Activated CD4-positive, CD25-positive, alpha-beta regulatory T cell treated with anti-CD3 and anti-CD28 coated beads, Interleukin-2, amount 50 U/mL, for 16 hours (primary cell): ENCODE results near the gene AKR1D1.
"Not testable (repeated sequence)": the region's sequence is repeated elsewhere in the genome, so short reads cannot be mapped to it uniquely, and the experiment has no call there.

Source experiments
- DNase-seq: peaks from one replicate; pipeline ENCODE4 v3.0.0-alpha.2; 2020; ENCODE audit warnings: low read depth, low spot score

The AKR1D1 gene

GRCh38 chr7:138122162-138122561, 45.9 kb downstream of the AKR1D1 start:
- DNase-seq, result no peak

DNA sequence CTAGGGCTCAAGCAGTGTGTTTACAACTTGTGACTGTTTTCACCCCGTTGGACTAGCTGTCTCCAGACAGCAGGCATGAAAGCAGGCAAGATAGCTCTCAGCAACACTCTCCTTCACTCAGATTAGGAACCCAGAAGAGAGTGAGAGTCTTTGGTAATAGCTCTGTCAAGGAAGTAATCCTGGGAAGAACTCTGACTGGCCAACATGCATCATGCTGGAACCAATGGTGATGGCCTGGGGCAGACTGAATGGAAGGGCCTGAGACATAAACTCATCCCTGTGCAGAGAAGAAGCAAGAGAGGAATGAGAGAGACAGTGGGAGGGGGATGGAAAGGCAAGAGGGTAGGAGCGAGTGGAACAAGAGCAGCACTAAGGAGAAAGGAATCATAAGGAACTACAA, 48.9 kb downstream of the AKR1D1 start:
- no peak for DNase-seq

- DNase-seq, result no peak
Measured at GRCh38 chr7:138125598-138126111, 49.4 kb downstream of the AKR1D1 start.

DNA sequence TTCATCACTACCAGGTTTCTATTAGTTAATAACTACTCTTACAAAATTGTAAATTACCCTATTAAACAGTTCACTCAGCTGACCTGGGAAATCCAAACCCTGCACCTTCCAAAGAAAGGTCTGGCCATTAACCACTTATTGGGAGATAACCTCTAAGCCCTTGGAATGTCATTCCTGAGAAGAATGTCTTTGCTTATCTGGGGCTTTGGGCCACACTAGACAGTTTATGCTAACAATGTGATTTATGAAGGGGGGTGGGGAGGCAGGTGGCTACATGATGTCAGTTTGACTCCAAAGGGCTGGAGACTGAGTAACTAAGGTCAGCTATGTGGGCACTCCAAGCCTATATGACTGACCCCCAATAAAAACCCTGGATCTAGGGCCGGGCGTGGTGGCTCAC, 50.7 kb downstream of the AKR1D1 start:
- no peak for DNase-seq

DNA sequence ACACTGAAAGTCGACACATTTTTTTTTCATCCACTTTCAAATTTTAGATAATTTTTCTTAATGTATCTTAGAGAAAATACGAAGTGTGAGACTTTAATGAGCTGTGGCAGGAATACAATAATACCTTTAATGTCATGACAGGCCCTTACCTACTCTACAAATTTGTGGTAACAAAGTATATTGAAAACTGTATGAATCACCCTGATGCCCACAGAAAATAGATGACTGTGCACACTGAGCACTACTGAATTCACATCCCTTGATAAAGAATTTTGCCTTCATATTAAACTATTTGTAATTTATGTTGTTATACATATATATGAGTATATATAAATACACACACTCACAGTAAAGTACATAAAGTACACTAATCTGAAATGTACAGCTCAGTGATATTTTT, 51.7 kb downstream of the AKR1D1 start:
- no peak for DNase-seq

DNA sequence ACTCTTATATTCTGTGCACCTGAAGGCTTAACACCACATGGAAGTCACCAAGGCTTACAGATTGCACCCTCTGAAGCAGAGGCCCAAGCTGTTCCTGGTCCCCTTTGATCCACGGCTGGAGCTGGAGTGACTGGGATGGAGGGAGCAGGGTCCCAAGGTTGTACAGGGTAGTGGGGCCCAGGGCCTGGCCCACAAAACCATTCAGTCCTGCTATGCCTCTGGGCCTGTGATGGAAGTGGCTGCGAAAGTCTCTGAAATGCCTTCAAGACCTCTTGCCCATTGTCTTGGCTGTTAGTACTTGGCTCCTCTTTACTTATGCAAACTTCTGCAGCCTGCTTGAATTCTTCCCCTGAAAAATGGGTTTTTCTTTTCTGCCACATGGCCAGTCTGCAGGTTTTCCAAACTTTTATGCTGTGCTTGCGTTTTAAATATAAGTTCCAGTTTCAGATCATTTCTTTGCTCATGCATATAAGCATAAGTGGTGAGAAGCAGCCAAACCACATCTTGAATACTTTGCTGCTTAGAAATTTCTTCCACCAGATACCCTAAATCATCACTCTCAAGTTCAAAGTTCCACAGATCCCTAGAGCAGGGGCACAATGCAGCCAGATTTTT, 53.4 kb downstream of the AKR1D1 start:
- no peak for DNase-seq

GRCh38 chr7:138137423-138138171, 61.3 kb downstream of the AKR1D1 start:
- no peak for DNase-seq

DNA sequence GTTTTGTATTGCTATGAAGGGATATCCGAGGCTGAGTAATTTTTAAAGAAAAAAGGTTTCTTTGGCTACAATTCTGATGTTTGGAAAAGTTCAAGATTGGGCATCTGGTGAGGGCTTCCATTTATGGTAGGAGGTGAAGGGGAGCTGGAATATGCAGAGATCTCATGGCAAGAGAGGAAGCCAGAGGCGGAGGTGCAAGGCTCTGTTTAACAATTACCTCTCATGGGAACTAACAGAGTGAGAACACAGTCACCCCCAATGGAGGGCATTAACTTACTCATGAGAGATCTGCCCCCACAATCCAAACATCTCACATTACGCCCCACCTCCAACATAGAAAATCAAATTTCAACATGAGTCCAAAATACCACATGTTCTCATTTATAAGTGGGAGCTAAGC, 62.0 kb downstream of the AKR1D1 start:
- DNase-seq, result no peak

DNA sequence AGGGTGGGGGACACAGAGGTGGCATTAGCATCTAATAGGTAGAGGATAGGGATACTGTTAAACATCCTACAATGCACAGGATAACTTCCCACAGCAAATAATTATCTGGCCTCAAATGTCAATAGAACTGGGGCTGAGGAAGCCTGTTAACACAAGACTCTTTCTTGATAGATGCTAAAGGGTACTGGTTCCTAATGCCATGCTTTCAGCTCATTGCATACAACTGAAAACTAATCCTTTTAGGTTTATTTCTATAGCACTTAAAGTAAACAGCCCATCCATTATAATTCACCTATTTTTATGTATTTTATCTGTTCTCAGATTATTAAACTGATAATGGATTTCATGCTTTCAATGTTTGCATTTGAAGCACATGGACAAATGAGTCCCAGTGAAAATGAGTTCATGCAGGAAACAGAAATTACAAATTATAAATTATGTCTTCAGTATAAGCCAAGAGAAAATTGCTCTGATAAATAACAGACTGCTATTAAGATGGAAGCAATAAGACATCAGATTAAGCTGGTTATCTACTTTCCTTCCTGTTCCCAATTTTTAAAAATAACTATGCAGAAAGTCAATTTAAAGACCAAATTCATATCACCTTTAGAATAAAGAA, 66.4 kb downstream of the AKR1D1 start:
- no peak for DNase-seq

DNA sequence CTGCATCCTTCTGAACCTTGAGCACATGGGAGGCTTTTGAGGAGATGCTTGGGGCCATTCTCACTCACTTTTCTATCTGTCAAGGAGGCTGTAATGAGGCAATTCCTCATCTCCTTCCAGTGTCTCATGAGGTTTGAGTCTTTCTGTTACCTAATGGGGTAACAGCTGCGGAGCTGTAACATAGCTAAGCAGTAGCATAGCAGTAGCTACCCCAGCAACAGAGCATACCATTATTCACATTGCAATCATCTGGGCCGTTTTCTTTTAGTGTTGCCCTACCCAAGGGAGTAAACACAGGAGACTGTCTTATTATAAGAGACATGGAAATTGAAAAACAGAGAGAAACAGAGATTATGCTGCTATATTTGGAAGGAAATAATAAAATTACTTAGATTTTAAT, 68.7 kb downstream of the AKR1D1 start:
- no peak for DNase-seq

DNA sequence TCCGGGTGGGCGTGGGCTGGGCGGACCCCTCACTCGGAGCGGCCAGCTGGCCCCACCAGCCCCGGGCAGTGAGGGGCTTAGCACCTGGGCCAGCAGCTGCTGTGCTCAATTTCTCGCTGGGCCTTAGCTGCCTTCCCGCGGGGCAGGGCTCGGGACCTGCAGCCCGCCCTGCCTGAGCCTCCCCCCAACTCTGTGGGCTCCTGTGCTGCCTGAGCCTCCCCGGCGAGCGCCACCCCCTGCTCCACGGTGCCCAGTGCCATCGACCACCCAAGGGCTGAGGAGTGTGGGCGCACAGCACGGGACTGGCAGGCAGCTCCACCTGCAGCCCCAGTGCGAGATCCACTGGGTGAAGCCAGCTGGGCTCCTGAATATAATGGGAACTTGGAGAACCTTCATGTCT, 70.0 kb downstream of the AKR1D1 start:
- not testable (repeated sequence) for DNase-seq

DNA sequence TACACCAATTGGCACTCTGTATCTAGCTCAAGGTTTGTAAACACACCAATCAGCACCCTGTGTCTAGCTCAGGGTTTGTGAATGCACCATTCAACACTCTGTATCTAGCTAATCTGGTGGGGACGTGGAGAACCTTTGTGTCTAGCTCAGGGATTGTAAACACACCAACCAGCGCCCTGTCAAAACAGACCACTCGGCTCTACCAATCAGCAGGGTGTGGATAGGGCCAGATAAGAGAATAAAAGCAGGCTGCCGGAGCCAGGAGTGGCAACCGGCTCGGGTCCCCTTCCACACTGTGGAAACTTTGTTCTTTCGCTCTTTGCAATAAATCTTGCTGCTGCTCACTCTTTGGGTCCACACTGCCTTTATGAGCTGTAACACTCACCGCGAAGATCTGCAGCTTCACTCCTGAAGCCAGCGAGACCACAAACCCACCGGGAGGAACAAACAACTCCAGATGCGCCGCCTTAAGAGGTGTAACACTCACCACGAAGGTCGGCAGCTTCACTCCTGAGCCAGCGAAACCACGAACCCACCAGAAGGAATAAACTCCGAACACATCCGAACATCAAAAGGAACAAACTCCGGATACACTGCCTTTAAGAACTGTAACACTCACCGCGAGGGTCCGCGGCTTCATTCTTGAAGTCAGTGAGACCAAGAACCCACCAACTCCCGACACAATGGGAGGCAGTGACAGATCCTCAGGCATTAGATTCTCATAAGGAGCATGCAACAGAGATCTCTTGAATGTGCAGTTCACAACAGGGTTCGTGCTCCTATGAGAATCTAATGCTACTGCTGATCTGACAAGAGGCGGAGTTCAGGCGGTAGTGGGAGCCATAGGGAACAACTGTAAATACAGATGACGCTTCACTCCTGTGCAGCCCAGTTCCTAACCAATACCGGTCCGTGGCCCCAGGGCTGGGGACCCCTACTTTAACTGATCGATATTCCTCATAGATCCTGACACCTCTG, 70.8 kb downstream of the AKR1D1 start:
- DNase-seq, result not testable (repeated sequence)

DNA sequence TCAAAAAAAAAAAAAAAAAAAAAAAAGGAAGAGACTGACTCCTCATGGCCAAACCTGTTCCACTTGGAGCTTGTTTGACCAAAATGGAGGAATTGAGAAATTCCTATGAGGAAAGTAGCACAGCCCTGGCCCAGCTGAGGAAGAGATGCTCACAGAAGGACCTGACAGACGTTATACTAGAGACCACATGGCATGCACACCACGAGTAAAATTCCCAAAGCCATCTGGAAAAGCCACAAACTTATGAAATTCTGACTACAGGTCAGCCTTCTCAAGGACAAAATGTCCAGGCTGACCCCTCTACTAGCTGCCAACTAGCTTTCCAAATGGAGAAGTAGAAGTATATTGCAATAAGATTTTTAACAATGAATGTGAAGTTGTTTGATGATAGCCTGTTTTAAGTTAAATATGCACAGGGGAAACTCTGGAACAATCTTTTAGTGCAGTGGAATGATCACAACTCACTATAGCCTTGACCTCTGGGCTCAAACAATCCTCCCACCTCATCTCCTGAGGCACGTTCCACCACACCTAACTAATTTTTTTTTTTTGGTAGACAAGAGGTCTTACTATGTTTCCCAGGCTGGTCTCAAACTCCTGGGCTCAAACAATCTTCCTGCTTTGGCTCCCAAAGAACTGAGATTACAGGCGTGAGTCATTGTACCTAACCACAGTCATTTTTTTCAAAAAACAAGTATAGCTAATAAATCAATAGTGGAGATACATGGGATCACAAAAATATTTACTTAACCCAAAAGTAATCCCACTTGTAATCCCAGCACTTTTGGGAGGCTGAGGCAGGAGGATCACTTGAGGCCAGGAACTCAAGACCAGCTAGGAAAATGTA, 75.7 kb downstream of the AKR1D1 start:
- DNase-seq, result no peak

GRCh38 chr7:138154661-138155060, 78.4 kb downstream of the AKR1D1 start:
- DNase-seq, result no peak

DNA sequence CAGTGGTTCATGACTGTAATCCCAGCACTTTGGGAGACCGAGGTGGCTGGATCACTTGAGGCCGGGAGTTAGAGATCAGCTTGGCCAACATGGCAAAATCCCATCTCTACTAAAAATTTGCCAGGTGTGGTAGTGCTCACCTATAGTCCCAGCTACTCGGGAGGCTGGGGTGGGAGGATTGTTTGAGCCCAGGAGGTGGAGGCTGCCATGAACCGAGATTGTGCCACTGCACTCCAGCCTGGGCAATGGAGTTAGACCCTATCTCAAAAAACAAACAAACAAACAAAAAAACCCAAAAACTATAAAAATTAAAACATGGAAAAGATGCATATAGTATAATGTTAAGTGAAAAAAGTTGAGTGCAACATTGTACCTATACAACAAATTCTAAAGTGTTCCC, 81.4 kb downstream of the AKR1D1 start:
- no peak for DNase-seq

- DNase-seq, result no peak
Measured at GRCh38 chr7:138158739-138159528, 82.7 kb downstream of the AKR1D1 start.

GRCh38 chr7:138161600-138162081, 85.4 kb downstream of the AKR1D1 start:
- DNase-seq, result peak; percentile 36

- DNase-seq, result no peak
Measured at GRCh38 chr7:138162236-138162635, 86.0 kb downstream of the AKR1D1 start.

DNA sequence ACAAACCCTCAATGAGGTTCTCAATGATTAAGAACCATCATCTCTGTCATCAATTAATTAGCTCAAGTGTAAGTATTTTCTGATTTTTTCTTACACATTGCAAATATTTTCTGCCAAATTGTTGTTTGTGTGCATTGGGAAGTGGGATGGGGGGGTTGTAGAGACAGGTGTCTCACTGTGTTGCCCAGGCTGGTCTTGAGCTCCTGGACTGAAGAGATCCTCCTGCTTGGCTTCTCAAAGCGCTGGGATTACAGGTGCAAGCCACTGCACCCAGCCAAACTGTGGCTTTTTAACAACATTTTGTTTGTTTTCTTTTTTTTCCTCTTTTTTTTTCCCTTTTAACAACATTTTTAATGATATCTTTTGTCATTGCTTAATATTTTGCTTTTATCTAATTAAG, 87.5 kb downstream of the AKR1D1 start:
- no peak for DNase-seq

DNA sequence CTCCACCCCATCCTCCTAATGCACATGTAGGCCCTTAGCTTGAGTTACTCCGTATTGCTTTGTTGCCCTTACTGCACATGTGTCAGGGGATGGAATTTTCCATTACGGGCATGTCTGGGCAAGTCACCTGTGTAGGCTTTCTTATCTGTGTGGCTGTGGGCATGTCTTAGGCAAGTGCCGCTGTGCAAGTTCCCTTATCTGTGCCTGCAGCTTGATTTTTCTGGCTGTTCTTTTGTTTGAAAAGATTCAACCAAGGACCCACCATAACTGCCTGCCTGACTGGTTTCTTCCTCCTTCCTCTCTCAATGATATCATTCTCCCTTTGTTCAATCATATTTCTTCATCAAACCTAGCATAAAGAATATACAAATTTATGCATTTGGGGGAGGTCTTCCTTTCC, 88.5 kb downstream of the AKR1D1 start:
- DNase-seq, result no peak
